Activated T-helper 1 cell treated with anti-CD3 and anti-CD28 coated beads, Interleukin-12 subunit alpha, Interleukin-12 subunit beta, Interleukin-2, Interleukin-4 antibody, amounts not matched to agents 30 ng/mL and 10 ng/mL and 1 ng/mL, durations not matched to agents 14 hours and 24 hours and 36 hours (primary cell): Measurements from ENCODE around the gene IL13RA1. TPM values are rescaled to one million over a fixed set of nuclear protein-coding genes. Genes with fewer than 3 reads are reported as not detected.
A peak's percentile ranks its signal among the peaks of the same experiment; 100 is the strongest.

Experiments used
- DNase-seq: peaks from one replicate; pipeline ENCODE4 v3.0.0; 2021; ENCODE audit warnings: low spot score
- H3K27ac Mint-ChIP-seq: one replicate; pipeline ENCODE4 v1.8.0; 2021; ENCODE audit warnings: mild to moderate bottlenecking, mixed read lengths
- H3K27me3 Mint-ChIP-seq: one replicate; pipeline ENCODE4 v1.8.0; 2022; ENCODE audit warnings: mild to moderate bottlenecking, moderate library complexity, mixed read lengths; ENCODE audit not compliant: insufficient read depth
- H3K36me3 Mint-ChIP-seq: one replicate; pipeline ENCODE4 v1.8.0; 2021; ENCODE audit warnings: low read depth, mixed read lengths
- H3K4me1 Mint-ChIP-seq: one replicate; pipeline ENCODE4 v1.8.0; 2021; ENCODE audit warnings: low read depth, mixed read lengths
- H3K4me3 Mint-ChIP-seq: one replicate; pipeline ENCODE4 v1.8.0; 2021; ENCODE audit warnings: mild to moderate bottlenecking, moderate library complexity, mixed read lengths
- H3K9me3 Mint-ChIP-seq: one replicate; pipeline ENCODE4 v1.8.0; 2021; ENCODE audit warnings: mixed read lengths
- intact Hi-C: fragments of 100-400 bp; cut with micrococcal nuclease; formaldehyde crosslinking; loops from one replicate; pipeline ENCODE4 v1.15.1; 2024
- total RNA-seq: library from RNA; stranded (reverse); gene quantifications from 2 replicates; pipeline ENCODE4 v1.2.3, GENCODE V29; 2022

IL13RA1 gene
- total RNA-seq, 1 donor from 2014 or later: 0.57 TPM

DNA sequence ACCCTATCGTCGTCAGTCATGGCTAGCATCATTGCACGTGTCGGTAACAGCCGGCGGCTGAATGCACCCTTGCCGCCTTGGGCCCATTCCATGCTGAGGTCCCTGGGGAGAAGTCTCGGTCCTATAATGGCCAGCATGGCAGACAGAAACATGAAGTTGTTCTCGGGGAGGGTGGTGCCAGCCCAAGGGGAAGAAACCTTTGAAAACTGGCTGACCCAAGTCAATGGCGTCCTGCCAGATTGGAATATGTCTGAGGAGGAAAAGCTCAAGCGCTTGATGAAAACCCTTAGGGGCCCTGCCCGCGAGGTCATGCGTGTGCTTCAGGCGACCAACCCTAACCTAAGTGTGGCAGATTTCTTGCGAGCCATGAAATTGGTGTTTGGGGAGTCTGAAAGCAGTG, 97.8 kb downstream of the IL13RA1 start:
- no peak for DNase-seq
- no peaks in the 10 kb centered on the region for H3K36me3 Mint-ChIP-seq
- peaks cover 35% of the 10 kb centered on the region for H3K27me3 Mint-ChIP-seq
- H3K9me3 Mint-ChIP-seq: no peaks in the 10 kb centered on the region
- intact Hi-C loops: no loop called here
- no peaks in the 10 kb centered on the region for H3K4me1 Mint-ChIP-seq
- H3K27ac Mint-ChIP-seq: no peak overlapping the region
- no peak overlapping the region for H3K4me3 Mint-ChIP-seq

DNA sequence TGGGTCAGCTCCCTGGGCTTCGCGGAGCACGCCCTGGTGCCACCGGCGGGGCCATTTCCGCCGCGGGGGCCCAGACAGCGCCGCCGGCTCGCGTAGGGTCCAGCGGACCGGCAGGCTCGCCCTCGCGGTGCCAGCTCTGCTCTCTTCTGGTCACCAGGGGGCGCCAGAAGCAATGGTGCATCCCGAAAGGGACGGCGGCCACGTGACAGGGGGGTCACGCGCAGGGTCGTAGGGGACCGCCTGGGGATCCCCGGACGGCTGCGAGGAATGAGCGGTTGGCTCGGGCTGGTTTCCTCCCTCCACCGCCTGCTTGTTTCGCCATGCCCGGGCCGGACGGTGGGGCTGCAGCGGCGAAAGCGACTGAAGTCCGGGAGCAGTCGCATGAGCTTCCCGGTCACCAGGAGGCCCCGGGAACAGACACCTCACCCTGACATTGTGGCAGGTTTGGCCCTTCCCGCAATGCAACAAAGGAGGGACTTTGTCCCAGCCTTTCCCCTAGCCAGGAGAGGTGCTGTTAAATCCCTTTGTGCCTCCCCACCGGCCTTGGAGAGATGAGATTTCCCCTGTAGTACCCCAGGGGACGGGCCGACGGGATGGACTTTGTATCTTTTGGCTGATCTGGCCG, 112.0 kb downstream of the IL13RA1 start:
- H3K4me3 Mint-ChIP-seq: peak overlapping the region; percentile 26
- H3K9me3 Mint-ChIP-seq: no peaks in the 10 kb centered on the region
- no peak overlapping the region for H3K27ac Mint-ChIP-seq
- DNase-seq: peak; percentile 34
- H3K36me3 Mint-ChIP-seq: no peaks in the 10 kb centered on the region
- H3K4me1 Mint-ChIP-seq: no peaks in the 10 kb centered on the region
- peaks cover 15% of the 10 kb centered on the region for H3K27me3 Mint-ChIP-seq
- intact Hi-C loops: no loop called here

Other genes starting within 250 kb of the IL13RA1 start
- gene DOCK11, start 231.8 kb upstream of the IL13RA1 start, total RNA-seq: 28.6 and 30.1 TPM in 2 replicates
- 0.10 TPM in 1 of 2 replicates, not detected in the other for gene ZCCHC12, start 96.2 kb downstream of the IL13RA1 start, total RNA-seq
- gene LONRF3, start 247.0 kb downstream of the IL13RA1 start, total RNA-seq: 0.52 and 0.71 TPM in 2 replicates